SHP77 (cell line): ENCODE results near the gene KLHL17.
"Not testable (repeated sequence)": the region's sequence is repeated elsewhere in the genome, so short reads cannot be mapped to it uniquely, and the experiment has no call there.

Experiments
- DNase-seq, 2 experiments: peaks; one replicate each; lab custom pipeline; 2025; lab: John Stamatoyannopoulos, UW

Gene KLHL17

GRCh38 chr1:981955-982558, 21.7 kb downstream of the KLHL17 start, which contains the start of gene PERM1:
TSS of gene PERM1 (minus strand) at chr1:982093. CDS start at chr1:981029, 1,064 bp downstream.
- no peak for DNase-seq

- no peak for DNase-seq
These were observed 22.5 kb downstream of the KLHL17 start for GRCh38 chr1:982765-983436.

- DNase-seq: no peak
These were observed 23.6 kb downstream of the KLHL17 start for GRCh38 chr1:983798-984475.

GRCh38 chr1:984476-984814, 24.1 kb downstream of the KLHL17 start:
- no peak for DNase-seq

GRCh38 chr1:985126-985525, 24.7 kb downstream of the KLHL17 start:
- no peak for DNase-seq

GRCh38 chr1:988061-988460, 27.7 kb downstream of the KLHL17 start:
- DNase-seq: not testable (repeated sequence)

GRCh38 chr1:991275-991674, 30.9 kb downstream of the KLHL17 start:
- not testable (repeated sequence) for DNase-seq

GRCh38 chr1:991895-992294, 31.5 kb downstream of the KLHL17 start:
- no peak for DNase-seq

GRCh38 chr1:992362-992761, 32.0 kb downstream of the KLHL17 start:
- no peak for DNase-seq

- DNase-seq: no peak
These were observed 33.1 kb downstream of the KLHL17 start for GRCh38 chr1:993379-993995.

GRCh38 chr1:994546-994945, 34.2 kb downstream of the KLHL17 start:
- DNase-seq: not testable (repeated sequence)

GRCh38 chr1:995665-996633, 35.6 kb downstream of the KLHL17 start:
- no peak for DNase-seq

GRCh38 chr1:996851-997712, 36.7 kb downstream of the KLHL17 start:
- DNase-seq: no peak

- no peak for DNase-seq
These were observed 37.3 kb downstream of the KLHL17 start for GRCh38 chr1:997713-997992.

- DNase-seq: no peak
These were observed 37.8 kb downstream of the KLHL17 start for GRCh38 chr1:997993-998744.

GRCh38 chr1:998745-998994, 38.3 kb downstream of the KLHL17 start:
- DNase-seq: no peak

GRCh38 chr1:998995-999724, 38.8 kb downstream of the KLHL17 start:
- DNase-seq: no peak

- no peak for DNase-seq
These were observed 39.5 kb downstream of the KLHL17 start, which contains the start of gene HES4 for GRCh38 chr1:999725-1000356. TSS of gene HES4 (minus strand) at chr1:1000097. CDS start at chr1:999973, 124 bp downstream.

GRCh38 chr1:1000357-1001056, 40.1 kb downstream of the KLHL17 start:
- no peak for DNase-seq
